Parathyroid adenoma (tissue), 2 donors: ENCODE measurements around the gene CEP57L1.
A peak's percentile ranks its signal among the peaks of the same experiment; 100 is the strongest.

ENCODE experiments used
- H2AFZ ChIP-seq: fragments of 300-600 bp; sonication (generic); one replicate; pipeline ENCODE4 v1.7.0; 2017; ENCODE audit warnings: antibody characterized with exemption, mild to moderate bottlenecking
- H3K27ac ChIP-seq: fragments of 300-600 bp; sonication (generic); one replicate; pipeline ENCODE4 v1.7.0; 2017
- H3K27me3 ChIP-seq: fragments of 300-600 bp; sonication (generic); one replicate; pipeline ENCODE4 v1.7.0; 2017; ENCODE audit warnings: low read length; ENCODE audit not compliant: control insufficient read depth, insufficient read depth
- H3K36me3 ChIP-seq: fragments of 300-600 bp; sonication (generic); one replicate; pipeline ENCODE4 v1.7.0; 2017; ENCODE audit warnings: low read length; ENCODE audit not compliant: control insufficient read depth, insufficient read depth
- H3K4me1 ChIP-seq: fragments of 300-600 bp; sonication (generic); one replicate; pipeline ENCODE4 v1.7.0; 2017; ENCODE audit warnings: control low read depth
- H3K4me2 ChIP-seq: fragments of 300-600 bp; sonication (generic); one replicate; pipeline ENCODE4 v1.7.0; 2017; ENCODE audit warnings: low read length
- H3K4me3 ChIP-seq: fragments of 300-600 bp; sonication (generic); one replicate; pipeline ENCODE4 v1.7.0; 2017; ENCODE audit warnings: low read depth, low read length
- H3K79me2 ChIP-seq: fragments of 300-600 bp; sonication (generic); one replicate; pipeline ENCODE4 v1.7.0; 2017; ENCODE audit warnings: control low read depth
- H3K9ac ChIP-seq: fragments of 300-600 bp; sonication (generic); one replicate; pipeline ENCODE4 v1.7.0; 2017; ENCODE audit warnings: mild to moderate bottlenecking
- H3K9me3 ChIP-seq: fragments of 300-600 bp; sonication (generic); one replicate; pipeline ENCODE4 v1.7.0; 2017; ENCODE audit warnings: low read length; ENCODE audit not compliant: control insufficient read depth
- CTCF ChIP-seq: fragments of 300-600 bp; sonication (generic); IDR thresholded peaks from one replicate; pipeline ENCODE4 v1.7.0; 2017; ENCODE audit warnings: antibody characterized with exemption, mild to moderate bottlenecking
- donor health status: primary hyperparathyroidism.

Gene CEP57L1

GRCh38 chr6:109164331-109164730, 69.0 kb downstream of the CEP57L1 start:
- Histone ChIP-seq H3K36me3 (no peaks in the 10 kb centered on the region), H3K79me2 (no peaks in the 10 kb centered on the region), H3K27me3 (no peaks in the 10 kb centered on the region), H3K9me3 (no peaks in the 10 kb centered on the region), H3K4me2 (no peak overlapping the region), H3K4me3 (no peak overlapping the region), H2AFZ (no peak overlapping the region), H3K27ac (no peak overlapping the region), H3K9ac (no peak overlapping the region), H3K4me1 (no peaks in the 10 kb centered on the region)
- no peak for TF ChIP-seq CTCF

- Histone ChIP-seq H3K9ac (no peak overlapping the region), H3K4me1 (no peaks in the 10 kb centered on the region), H3K4me3 (peak overlapping the region; percentile 14), H3K9me3 (no peaks in the 10 kb centered on the region), H3K27me3 (no peaks in the 10 kb centered on the region), H3K4me2 (peak overlapping the region; percentile 49), H2AFZ (no peak overlapping the region), H3K79me2 (no peaks in the 10 kb centered on the region), H3K36me3 (no peaks in the 10 kb centered on the region), H3K27ac (no peak overlapping the region)
- no peak for TF ChIP-seq CTCF
Measured at GRCh38 chr6:109165392-109165974, 70.2 kb downstream of the CEP57L1 start.

DNA sequence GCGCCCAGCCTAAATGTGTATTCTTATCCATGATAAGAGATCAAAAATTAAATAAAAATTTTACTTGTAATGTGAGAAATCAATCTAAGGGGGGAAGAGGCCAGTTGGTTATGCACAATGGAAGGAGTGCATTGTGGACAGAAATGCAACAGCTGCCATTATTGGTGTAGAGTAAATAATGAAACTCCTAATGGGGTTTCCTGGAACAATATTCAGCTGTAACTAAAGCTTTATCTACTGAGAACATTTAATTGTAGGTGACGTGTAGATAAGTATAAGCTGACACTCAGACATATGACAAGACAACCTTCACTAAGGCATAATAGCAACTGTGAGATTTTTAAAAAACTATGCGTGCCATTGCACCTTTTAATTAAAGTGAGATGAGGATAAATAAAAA, 71.4 kb downstream of the CEP57L1 start:
- Histone ChIP-seq H3K79me2 (no peaks in the 10 kb centered on the region), H3K9ac (no peak overlapping the region), H3K4me2 (no peak overlapping the region), H3K27ac (no peak overlapping the region), H2AFZ (no peak overlapping the region), H3K27me3 (no peaks in the 10 kb centered on the region), H3K36me3 (no peaks in the 10 kb centered on the region), H3K4me3 (no peak overlapping the region), H3K4me1 (no peaks in the 10 kb centered on the region), H3K9me3 (no peaks in the 10 kb centered on the region)
- TF ChIP-seq CTCF, result no peak

DNA sequence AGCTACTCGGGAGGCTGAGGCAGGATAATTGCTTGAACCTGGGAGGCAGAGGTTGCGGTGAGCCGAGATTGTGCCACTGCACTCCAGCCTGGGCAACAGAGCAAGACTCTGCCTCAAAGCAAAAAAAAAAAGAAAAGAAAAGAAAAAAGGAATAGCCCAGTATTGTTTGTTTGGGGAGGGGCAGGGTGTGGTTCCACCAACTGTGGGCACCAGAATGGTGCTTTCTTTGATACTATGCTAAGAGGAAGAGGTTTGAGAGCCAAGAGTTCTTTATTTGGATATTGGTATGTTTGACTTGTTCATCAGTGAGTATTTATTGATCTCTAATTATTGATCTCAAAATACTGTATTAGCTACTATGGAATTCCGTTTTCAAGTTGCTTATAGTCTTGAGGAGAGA, 72.3 kb downstream of the CEP57L1 start:
- H3K9me3 ChIP-seq, result no peaks in the 10 kb centered on the region
- H2AFZ ChIP-seq, result no peak overlapping the region
- no peak for TF ChIP-seq CTCF

GRCh38 chr6:109170333-109170732, 75.0 kb downstream of the CEP57L1 start:
- H3K4me3 ChIP-seq, result no peak overlapping the region
- peaks cover 3% of the 10 kb centered on the region for H3K4me1 ChIP-seq
- TF ChIP-seq CTCF, result no peak
- peak overlapping the region; percentile 18 for H3K4me2 ChIP-seq
- H3K27me3 ChIP-seq, result no peaks in the 10 kb centered on the region
- no peak overlapping the region for H3K27ac ChIP-seq
- no peaks in the 10 kb centered on the region for H3K36me3 ChIP-seq
- H3K9ac ChIP-seq, result no peak overlapping the region
- no peaks in the 10 kb centered on the region for H3K9me3 ChIP-seq
- no peak overlapping the region for H2AFZ ChIP-seq
- no peaks in the 10 kb centered on the region for H3K79me2 ChIP-seq

More for the DNA sequence above, 72.3 kb downstream of the CEP57L1 start:
- Histone ChIP-seq H3K4me3 (no peak overlapping the region), H3K36me3 (no peaks in the 10 kb centered on the region), H3K4me2 (no peak overlapping the region), H3K79me2 (no peaks in the 10 kb centered on the region), H3K27ac (no peak overlapping the region), H3K4me1 (peaks cover 3% of the 10 kb centered on the region), H3K27me3 (no peaks in the 10 kb centered on the region), H3K9ac (no peak overlapping the region)
